Medulla oblongata (tissue), 1 donor: ENCODE results near the gene IL1R2.
"Not testable (repeated sequence)": the region's sequence is repeated elsewhere in the genome, so short reads cannot be mapped to it uniquely, and the experiment has no call there.

ENCODE experiments used
- DNase-seq: peaks from one replicate; pipeline ENCODE4 v3.0.0-alpha.2; 2015; ENCODE audit errors: extremely low spot score

Gene IL1R2

DNA sequence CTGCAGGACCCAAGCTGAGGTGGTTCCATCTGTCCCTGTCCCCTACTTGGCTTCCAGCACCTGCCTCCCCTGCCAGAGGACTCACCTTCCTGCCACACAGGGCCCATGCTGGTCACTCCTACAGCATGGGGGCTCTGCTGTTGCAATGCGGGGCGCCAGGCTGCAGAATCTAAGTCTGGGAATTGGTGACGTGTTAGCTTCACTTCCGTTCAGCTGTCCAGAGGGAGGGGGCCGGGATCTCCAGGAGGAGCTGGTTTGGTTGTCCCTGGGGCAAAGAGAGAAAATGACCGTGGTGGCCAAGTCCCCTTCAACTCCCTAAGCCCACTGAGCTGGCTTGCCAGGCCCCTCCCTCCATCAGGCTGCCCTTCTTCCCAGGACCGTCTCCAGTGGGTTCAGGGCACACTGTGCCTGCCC lies 69.5 kb downstream of the IL1R2 start:
- no peak for DNase-seq

DNA sequence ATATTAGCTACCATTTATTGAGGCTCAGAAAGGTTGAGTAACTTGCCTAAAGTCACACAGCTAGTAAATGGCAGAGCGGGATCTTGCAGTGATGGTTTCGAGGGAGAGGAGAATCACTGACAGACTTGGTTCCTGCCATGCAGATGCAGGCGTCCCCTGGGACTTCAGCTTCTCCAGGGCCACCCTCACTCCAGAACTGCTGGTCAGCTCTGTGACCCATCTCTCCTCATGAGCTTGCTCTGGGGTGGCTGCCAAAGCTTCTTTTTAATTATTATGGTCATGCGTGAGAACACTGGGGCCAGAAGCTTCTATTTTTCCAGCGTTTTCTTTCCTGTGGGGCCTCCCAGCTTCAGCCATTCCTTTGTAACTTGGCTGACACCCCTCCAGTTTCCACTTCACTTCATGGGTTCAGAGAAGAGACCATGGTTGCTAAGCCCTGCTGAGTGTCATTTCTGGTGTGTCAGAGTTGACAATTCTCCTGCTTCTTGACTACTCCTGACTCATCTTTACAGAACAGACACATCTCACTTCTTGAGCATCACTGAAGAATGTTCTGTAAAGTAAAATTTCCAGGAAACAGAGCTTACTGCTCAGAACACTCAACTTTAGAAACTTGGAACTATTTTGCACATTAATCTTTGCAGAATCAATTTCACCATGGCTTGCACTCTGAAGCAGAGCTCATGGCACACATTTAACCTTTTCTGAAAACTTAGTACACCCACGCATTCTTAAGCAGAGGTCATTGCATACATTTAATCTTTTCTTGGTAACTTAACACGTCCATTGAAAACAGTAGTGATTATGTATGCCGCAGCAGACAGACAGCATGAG lies 70.4 kb downstream of the IL1R2 start:
- DNase-seq: peak; percentile 46

DNA sequence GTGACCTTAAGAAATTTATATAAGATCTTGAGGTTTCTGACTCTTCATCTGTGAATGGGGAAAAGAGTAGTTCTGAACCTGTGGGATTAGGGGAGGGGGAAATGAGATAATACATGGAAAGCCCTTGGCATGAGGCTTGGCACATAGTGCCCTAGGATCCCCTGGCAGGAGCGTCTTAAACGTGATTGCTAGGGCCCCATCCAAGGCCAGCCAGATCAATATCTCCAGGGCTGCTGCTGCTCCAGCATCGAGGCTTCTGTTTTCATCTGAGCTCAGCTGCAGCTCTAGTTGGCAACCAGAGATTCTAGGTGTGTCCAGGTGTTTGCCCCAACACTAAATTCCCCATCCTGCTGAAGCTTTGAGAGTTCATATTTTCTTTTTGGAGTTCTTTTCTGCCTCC lies 71.0 kb downstream of the IL1R2 start:
- DNase-seq: no peak

DNA sequence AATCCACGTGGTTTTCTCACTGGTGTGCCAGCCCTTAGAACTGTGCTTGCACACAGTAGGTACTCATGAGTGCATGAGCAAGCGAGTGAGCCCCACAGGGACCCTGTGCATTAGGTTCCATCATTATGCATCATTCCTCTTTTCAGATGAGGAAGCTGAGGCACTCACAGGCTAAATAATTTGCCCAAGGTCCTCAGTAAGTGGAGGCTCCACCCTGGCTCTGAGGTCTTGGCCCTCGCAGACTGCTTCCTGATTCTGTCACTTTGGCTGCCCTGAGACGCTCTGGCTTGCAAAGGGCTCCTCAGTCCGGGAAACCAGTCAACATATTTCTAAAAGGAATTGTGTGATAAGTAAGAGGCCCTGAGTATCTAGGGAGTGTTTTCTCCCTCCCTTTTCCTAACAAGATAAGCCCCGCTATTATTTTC lies 71.7 kb downstream of the IL1R2 start:
- peak; percentile 27 for DNase-seq

DNA sequence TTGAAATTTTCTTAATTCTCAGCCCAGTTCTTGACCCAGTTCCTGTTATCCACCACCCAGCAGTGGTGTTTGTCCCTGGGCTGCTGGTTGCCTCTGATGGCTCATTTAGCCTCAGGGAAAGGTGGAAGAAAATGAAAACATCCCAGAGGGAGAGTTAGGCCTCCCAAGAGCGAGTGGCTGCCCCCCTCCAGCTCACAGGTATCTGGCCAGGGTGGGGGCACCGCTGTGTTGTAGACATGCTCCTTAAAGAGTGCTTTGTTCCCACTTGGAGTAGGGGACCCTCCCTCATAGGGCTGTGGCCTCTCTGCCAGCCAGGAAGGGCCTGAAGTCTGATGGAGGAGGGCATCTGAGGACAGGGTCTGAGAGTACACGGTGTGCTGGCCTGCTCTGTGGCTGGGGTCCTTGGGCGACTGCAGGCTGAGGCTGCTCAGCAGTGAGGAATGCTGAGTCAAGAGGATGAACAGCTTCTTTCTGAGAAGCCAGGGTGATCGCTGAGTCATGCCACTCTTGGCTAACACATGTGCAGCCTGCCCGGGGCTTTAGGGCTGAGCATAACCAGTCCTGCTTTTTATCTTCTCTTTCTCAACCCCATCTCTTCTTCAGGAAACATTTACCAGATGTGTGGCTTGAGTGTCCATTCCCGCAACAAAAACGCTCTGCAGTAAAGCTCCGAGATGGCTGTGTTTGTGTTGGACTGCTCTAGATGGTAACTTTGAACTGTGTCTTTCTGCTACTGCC lies 72.3 kb downstream of the IL1R2 start:
- peak; percentile 74 for DNase-seq

DNA sequence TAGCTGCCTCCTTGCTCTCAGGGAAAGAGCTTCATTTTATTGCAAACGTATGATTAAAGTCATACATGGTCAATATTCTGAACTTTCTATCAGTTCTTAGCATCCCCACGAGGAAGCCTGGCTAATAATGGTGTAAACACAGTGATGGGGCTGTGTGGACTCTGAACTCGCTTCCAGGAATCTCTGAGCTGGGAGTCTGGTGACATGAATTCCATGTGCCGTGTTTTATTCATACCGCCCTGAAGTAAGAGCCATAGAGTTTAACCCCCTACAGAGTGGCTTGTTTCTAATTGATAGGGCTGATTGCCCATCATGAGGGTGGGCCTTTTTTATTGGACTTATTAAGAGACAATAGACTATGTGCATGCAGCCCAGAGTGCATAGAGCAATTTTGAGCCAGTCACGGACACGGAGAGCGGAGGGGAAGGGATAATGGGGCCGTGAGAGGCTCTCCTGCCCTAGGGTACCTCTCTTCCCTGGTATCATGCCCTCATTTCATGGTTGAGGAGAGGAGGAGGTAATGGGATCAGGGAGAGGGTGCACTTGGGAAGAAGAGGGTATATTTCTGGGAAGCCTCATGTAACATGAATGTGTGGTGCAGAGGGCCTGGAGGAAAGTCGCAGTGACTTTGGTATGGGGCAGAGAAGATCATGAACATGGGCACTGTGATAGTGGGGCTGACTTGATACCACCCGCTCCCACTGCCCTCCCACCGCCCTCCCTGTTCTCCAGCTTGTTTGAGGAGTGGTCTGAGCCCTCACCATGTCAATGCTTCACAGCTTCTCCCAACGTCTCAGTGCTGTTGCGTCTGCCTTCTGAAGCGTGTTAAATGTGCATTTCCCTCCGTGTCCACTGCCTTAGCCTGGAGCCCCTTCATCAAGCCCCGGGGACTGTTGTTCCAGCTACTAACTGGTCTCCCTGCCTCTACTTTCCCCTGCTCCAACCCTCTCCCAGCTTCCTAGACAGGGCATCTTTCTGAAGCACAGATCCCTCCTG lies 73.2 kb downstream of the IL1R2 start:
- no peak for DNase-seq

DNA sequence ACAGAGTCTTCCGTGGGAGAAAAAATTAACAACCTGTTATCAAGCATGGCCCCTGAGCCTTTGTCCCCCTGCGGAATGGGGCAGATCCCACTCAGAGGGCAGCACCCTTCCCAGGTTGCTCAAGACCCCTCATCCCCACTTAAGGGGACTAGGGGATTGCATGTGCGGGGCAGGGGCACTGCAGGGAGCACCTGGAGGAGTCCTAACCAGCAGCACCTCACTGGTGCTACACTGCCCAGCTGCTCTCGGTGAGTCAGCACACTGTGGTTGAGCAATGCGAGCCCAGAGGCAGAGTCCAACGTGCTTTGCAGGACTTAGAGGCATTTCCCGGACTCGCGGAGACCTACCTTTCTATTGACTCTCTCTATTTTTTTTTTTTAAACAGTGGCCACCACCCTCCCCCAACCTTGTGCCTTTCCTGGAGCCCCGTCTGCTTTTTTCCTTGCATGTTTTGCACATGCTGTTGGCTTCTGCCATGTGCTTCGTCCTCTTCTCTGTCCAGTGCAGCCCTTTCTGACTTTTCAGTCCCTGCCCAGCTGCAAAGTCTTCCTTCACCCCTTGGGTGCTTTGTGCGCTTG lies 74.0 kb downstream of the IL1R2 start:
- no peak for DNase-seq

DNA sequence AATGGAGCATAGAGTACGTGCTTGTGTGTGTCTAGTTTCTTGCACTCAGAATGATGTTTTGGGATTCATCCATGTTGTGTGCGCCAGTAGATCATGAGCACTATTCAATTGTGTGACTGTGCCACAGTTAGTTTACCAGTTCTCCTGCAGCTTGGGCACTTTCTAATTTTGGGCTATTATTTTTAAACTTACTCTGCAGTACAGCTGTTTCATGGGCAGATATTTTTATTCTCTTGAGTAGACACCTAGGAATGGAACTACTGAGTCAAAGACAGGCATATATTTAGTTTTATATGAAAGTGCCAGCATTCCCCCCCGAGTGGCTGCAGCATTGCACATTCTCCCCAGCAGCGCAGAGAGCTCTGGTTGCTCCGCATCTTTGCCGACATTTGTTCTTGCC lies 74.8 kb downstream of the IL1R2 start:
- no peak for DNase-seq

DNA sequence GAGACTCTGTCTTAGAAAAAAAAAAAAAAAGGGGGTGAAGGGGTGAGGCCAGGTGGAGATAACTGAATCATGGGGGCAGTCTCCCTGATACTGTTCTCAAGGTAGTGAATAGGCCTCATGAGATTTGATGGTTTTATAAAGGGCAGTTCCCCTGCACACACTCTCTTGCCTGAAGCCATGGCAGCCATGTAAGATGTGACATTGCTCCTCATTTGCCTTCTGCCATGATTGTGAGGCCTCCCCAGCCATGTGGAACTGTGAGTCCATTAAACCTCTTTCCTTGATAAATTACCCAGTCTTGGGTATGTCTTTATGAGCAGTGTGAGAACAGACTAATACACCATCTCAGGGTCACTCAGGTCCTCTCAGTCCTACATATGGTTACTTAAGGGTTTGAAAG lies 76.4 kb downstream of the IL1R2 start:
- DNase-seq: not testable (repeated sequence)

DNA sequence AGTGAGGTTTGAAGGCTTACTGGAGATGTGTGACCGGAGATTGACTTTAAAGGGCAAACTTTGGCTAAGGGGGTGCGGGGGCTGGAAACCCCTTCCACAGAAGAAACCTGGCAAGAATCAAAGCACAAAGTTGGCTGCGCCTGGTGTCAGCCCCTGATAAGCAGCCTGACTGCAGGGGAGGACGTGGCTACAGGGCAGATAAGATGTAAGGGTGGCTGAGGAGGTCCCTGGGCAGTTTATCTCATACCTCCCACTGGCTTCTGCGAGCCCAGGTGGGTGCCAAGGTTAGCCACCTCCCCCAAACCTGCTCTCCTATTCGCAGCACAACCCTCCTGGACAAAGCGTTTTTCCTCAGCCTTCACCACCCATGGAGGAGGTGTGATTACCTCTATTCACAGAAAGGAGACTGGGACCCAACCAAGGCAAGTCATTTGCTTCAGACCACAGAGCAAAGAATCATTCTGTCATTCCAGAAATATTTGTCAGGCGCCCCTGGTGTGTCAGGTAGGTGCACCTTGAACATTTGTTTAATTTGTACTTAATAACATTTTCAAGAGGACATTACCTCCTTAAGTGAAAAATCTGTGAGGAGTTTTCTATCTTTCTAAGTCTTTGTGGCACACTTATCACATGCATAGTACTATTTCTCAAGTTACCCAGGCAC lies 77.7 kb downstream of the IL1R2 start:
- DNase-seq: no peak

DNA sequence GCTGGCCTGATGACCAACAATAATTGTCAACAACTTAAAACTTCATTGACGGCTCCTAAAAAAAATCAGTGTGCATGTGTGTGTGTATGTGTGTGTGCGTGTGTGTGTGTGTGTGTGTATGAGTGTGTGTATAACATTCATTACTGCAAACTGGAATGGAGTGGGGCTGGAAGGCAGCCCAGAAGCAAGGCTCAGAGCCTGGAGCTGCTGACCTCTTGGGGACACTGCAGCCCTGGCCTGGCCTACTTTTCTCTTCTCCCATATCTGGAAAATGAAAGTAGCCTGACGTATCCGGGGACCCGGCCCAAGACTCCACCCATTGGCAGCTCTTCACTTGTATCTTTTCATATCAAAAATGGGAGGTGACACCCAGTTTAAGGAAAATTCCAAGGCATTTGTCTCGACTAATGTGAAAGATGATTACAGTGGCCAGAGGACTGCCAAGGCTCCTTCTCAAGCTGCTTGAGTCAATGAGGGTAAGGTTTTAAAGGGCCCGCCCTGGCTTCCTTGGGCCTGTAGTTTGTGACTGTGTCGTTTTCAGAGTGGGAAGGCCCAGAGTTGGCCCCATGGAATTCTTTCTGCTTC lies 78.4 kb downstream of the IL1R2 start:
- DNase-seq: peak; percentile 33

DNA sequence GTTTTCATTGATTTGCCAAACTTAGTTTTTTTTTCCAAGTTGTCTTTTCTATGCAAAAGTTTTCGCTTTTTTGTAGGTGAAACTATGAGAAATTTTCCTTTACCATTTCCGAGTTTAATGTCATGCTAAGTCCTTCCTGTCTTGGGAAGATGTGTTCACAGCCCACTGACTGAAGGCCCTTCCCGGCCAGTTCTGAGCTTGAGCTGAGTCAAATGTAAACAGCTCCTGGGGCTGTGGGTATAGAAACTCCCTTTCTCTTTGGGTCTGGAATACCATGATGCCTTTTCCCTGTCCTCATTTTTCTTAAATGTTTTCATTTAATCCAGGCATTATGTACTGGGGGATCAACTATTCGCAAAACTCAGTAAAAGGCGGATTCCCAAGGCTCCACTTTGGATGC lies 81.0 kb downstream of the IL1R2 start:
- DNase-seq: no peak

DNA sequence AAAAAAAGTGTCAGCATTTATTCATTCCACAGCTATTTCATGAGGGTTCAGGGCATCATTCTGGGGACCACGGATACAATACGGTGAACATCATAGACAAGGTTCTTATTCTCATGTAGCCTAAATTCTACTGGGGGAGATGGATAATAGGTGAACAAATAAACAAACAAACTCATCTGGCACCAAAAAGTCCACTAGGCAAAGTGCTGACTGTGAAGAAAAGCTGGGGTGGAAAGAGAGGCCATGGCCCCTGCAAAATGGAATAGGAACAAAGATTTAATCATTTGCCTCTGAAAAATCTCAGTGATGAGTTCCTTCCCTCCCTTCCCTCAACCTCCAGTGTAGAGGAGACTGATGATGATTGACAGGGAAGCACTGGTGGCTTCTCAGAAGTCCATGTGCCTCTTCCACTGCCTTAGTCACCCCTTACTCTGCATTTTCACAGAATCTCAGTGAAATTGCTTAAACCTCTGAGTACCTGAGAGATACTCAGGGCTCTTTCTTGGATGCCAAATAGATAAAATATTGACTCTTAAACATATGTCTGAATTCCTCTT lies 81.5 kb downstream of the IL1R2 start:
- no peak for DNase-seq

DNA sequence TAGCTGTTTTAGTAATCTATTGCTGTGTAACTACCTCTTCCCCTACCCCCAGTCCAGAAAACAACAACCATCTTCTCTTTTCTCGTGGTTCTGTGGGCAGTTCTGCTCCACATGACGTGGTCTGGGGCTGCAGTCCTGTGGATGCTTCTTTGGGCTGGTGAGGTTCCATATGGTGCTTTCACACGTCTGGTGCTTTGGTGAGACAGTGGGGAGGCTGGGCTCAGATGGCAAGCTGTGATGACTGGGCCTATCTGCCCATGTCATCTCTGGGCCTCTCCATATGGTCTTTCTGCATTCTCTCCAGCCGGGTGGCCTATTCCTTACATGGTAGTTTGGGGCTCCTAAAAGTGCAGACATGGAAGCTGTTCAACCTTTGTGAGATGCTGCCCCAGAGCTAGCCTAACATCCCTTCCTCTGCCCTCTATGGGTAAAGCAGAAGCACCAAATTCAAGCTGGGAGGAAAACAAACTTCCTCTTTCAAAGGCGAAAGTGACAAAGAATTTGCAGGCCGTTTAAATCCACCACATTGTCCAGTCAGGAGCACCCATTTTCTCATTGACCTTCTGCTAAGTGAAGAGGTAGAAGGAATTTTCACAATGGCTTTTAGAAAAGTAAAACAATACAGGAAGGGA lies 82.5 kb downstream of the IL1R2 start:
- peak; percentile 58 for DNase-seq

DNA sequence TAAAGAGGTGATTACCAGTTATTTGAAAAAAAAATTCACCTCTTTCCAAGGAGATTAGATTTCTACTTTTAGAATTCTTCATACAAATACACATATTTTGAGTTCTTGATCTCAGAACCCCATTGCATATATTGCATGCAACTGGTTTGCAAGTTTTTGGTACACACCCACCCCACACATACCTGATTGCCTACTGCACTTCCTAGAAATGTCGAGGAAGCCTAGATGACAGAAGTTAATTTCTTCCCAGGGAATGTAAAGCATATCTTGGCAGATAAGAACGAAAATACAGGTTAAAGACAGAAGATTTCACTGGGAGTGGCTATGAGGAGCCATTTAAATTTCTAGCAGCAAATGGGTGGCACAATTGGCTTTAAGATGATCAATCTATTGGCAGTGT lies 83.7 kb downstream of the IL1R2 start:
- no peak for DNase-seq

DNA sequence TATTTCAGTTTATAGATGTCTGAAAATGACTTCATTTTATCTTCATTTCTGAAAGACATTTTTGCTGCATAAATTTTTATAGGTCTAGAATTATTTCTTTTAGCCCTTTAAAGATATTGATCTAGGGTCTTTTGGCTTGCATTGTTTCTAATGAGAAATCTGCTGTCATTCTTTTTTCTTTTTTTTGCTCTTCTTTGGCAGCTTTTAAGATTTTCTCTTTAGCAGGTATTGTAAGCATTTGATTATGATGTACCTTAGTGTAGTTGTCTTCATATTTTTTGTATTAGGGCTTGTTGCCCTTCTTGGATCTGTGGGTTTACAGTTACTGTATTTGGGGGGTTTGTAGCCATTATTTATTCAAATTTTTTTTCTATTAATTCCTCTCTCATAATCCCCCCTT lies 84.8 kb downstream of the IL1R2 start:
- DNase-seq: no peak
